Measurements from ENCODE around the gene ABCB8.

GRCh38 chr7:150990416-150991186 is 37.6 kb upstream of the ABCB8 start, which contains the start of gene NOS3:
- TF ChIP-seq CTCF (IDR thresholded peaks at IDR 0.05): no peak
- no peak for TF ChIP-seq POLR2A (IDR thresholded peaks at IDR 0.05)
- TF ChIP-seq POLR2AphosphoS5 (IDR thresholded peaks at IDR 0.05): no peak
